Smooth muscle cell of the brain vasculature (primary cell): ENCODE results near the gene FAM228B.
"Not testable (repeated sequence)": the region's sequence is repeated elsewhere in the genome, so short reads cannot be mapped to it uniquely, and the experiment has no call there.

ENCODE experiments used
- DNase-seq: peaks from one replicate; pipeline ENCODE4 v3.0.0-alpha.2; 2012; ENCODE audit warnings: low read depth, low spot score

The FAM228B gene

DNA sequence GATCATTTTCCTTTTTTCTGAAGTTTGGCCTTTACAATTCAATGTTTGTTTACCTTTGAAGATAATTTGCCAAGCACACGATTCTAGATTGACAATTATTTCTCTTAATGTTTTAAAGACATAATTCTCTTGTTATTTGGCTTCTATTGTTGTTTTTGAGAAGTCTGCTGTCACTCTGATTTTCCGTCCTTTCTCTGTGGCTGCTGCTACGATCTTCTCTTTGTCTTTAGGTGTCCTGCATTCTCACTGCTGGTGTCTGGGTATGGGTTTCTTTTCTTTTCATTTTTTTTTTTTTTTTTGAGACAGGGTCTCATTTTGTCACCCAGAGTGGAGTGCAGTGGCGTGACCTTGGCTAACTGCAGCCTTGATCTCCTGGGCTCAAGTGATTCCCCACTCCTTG is 36.4 kb downstream of the FAM228B start:
- no peak for DNase-seq

DNA sequence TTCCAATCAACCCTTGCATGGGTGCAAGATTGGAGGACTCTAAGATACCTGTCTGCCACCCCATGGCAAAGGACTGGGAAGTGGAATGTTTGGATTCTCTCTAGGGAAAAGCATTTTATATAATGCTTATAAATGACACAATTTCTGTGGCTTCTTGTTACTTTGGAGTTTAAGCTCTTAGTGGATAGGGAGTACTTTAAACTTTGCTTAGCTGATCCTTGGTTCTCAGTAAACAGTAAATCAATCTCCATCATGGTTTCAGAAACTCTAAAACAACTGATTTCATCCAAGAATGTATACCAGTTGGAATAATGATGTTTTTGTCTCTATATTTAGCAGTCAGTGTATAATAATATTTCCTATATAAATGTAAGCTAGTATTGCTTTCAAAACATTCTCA is 37.5 kb downstream of the FAM228B start:
- DNase-seq: no peak

GRCh38 chr2:24162494-24162893 is 39.2 kb downstream of the FAM228B start:
- DNase-seq: no peak

DNA sequence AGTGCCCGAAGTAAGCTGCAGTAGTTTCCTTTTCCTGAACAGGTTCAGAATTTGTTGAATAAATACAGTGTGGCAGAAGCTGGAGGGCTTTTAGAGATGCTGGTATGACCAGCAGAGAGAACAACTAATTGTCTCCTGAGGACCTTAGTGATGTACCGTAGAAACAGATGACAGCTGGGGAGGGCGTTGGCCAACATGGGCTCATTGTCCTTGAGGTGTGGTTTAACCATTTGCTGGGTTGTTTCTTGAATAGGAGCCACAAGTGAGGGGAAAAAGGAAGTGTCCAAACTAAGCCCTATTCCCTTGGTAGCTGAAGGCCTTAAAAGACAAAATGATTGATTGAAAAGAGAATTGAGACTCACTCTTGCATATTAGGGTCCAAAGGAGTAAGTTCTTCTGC is 39.9 kb downstream of the FAM228B start:
- DNase-seq: no peak

DNA sequence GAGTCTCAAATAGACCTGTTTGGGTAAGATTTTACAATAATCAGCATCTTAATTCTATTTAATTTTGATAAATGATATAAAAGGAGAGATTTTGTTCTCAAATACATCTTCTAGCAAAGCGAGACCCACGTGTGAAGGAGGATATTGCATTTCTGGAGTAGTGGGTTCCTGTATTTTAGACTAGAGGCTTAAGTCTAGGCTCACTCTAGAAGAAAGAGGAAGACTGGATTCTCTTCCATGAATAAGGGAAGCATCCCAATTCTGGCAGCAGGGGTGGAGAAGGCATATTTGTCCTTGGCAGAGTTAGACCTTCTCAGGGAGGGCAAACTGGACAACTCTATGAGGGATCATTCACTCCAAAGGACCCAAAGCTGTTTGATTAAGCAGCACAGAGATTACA is 40.3 kb downstream of the FAM228B start:
- DNase-seq: no peak

- no peak for DNase-seq
These were observed 41.2 kb downstream of the FAM228B start for GRCh38 chr2:24164416-24164973.

DNA sequence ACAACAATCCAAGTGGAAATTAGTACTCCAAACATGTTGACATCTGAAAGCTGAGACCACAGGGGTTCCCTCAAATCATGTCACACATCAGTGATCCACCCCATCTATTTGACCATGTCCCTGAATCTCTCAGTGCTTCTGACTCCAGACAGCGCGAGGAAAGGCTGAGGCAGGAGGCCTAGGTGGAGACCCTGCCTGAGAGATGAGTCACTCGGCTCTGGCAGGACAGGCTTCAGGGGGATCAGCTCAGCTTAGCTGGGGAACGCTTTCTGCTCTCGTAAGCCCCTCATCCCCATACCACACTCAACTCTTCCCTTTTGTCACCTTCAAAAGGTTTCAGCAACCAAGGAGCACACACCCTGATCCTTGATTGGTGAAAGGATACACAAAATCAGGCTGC is 45.8 kb downstream of the FAM228B start:
- DNase-seq: no peak

- no peak for DNase-seq
These were observed 51.6 kb downstream of the FAM228B start, which contains the start of gene FAM228A for GRCh38 chr2:24174851-24175277. Gene FAM228A, plus strand, starts transcription at chr2:24175053. Its CDS starts 428 bp downstream, at chr2:24175481.

DNA sequence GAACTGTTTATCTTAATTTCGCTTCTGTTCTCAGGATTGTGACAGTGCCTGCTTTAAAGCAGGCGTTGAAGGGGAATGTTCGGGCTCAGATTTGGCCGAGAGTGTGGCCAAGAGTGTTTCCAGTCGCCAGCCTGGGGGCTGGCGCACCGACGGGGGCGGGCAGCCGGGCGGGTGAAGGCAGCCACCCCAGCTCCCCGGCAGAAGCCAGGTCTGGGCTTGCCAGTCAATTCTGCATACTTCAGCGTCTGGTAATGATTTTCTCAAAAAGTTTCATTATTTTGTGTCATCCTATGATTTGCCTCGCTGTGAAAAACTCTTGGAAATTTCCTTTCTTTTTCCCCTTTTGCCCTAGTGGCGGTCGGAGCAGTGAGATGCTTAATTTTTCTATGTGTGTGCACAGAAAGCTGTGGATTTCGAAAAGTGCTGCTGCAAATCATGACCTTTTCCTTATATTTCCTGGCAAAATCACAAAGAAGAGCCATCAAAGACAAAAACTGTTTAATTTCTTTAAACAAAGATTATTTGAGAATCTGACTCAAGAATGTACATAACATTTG is 52.4 kb downstream of the FAM228B start:
- DNase-seq: no peak

DNA sequence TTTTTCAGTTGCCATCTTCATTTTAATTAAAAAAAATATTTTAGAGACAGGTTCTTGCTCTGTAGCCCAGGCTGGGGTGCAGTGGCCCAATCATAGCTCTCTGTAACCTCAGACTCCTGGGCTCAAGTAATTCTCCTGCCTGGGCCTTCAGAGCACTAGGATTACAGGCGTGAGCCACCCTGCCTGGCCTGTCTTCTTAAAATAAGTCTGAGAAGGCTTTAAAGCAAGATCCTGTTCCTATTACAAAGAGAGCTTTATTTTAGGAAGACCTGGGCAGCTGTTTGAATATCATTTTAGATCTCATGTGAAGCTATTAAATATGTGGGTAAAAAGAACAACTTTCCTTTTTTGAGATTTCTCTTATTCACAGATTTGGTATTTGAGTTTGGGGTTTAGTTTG is 53.1 kb downstream of the FAM228B start:
- no peak for DNase-seq

DNA sequence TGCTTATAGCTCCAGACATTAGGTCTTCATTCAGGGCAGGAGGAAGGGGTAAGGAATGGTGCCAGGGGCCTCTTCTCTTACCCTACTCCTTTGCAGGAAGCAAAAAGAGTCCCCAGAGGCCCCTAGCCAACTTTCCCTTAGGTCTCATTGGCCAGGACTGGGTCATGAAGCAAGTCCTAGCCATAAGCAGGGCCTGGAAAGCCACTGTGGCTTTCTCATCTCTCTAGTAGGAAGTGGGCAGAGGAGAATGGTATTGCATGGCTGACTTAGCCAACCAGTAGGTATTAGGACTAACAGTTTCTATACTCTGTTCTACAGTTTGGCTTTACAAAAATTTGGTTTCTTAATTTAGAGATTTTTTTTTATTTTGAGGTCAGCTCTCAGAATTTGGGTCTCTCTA is 56.4 kb downstream of the FAM228B start:
- DNase-seq: no peak

- DNase-seq: no peak
These were observed 58.6 kb downstream of the FAM228B start for GRCh38 chr2:24181849-24182248.

DNA sequence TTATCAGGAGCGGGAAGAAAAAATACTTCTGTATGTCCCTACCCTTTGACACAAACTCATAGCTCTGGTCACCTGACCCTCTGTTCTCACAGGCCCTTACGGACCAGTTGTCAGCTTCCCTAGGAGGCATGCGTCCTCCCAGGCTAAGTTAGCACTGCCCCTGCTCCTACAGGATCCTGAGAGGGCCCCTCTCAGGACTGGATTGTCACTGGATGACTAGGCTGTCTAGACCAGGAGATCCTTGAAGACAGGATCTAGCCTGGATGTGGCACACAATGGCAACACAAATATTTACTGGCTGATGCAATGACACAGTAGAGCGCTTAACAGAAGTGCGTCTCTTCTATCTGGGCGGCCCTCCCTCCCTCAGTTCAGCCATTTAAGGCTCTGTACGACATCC is 59.2 kb downstream of the FAM228B start:
- no peak for DNase-seq

DNA sequence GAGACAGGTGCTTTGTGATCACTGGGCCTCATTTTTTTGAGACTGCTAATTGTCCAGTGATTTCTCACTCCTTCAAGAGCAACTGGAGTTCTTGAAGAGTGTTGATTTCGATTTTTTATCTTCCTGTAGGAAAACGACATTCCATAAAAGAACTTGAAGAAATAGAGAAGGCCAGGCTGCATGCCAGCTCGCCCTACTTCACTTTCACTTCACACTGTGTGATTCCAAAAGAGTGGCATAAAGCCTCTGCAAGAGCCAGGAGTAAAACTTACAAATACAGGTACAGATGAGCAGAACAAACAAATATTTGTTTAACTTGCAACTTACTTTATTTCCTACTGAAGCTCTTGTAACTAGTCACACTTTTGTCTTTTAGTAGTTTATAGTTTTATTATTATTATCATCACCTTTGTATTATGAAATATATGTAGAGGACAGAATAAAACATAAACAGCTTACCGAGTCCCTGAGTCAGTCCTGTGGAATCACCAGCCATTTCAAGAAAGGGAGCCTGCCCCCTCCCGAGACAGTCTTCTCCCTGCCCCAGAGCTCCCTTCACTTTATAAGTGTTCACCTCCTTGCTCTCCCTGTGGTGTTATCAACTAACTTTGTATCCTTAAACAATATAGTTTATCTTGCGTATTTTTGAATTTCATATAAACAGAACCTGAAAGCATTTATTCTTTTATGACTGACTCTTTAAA is 60.2 kb downstream of the FAM228B start:
- no peak for DNase-seq

GRCh38 chr2:24189551-24189950 is 66.3 kb downstream of the FAM228B start:
- DNase-seq: no peak

DNA sequence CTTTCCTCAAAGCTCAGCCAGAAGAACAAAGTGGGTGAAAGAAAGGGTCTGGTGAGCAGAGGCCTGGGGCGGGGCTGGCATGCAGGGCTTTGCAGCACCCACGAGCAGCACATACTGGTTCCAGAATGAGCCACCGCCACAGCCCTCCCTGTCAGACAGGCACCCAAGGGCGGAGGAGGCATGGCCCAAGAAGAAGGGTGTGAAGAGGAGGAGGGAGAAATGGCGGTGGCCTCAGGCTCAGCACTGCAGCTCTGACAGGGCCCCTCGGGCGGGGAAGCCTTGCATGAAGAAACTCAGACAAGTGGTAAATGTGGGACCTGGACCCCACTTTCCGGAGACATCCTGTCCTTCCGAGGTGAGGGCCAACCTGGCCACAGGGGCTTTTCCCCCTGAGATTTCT is 67.2 kb downstream of the FAM228B start:
- no peak for DNase-seq

DNA sequence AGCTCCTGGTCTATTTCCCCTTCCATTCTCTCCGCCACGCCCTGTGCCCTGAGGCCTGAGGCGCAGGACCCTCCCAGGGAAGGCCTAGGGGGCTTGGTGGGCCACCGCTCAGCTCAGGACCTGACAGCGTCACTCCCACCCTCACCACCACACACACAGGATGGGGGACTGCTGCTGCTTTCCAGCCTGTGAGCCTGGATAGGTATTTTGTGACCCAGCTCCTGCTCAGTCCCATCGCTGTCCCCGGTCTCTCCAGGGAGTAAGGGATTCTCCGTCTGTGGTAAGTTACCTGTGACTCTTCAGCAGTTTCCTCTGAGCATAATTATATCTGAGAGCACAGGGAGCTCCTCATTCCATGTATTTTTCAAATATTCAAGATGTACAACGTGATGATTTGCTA is 67.9 kb downstream of the FAM228B start:
- no peak for DNase-seq

DNA sequence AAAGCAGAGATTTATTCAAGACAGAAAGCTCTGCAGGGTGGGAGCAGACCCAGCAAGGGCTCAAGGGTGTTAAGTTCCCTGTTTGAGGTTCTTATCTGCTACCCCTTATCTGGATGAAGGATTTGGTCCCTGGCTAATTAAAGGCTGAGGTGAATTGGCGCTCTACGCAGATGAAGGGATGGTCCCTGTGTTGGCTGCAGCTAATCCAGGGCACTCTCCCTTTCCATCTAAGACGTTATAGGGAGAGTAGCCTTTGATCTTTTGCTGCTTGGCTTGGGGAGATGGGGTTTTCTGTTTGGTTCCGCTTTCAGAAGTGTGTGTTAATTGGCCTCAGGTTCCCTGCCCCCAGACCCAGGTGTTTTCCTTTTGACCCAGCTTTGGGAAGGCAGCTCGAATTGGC is 68.6 kb downstream of the FAM228B start:
- DNase-seq: no peak

DNA sequence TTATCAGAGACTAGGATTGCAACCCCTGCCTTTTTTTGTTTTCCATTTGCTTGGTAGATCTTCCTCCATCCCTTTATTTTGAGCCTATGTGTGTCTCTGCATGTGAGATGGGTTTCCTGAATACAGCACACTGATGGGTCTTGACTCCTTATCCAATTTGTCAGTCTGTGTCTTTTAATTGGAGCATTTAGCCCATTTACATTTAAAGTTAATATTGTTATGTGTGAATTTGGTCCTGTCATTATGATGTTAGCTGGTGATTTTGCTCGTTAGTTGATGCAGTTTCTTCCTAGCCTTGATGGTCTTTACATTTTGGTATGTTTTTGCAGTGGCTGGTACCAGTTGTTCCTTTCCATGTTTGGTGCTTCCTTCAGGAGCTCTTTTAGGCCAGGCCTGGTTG is 73.9 kb downstream of the FAM228B start:
- DNase-seq: not testable (repeated sequence)

DNA sequence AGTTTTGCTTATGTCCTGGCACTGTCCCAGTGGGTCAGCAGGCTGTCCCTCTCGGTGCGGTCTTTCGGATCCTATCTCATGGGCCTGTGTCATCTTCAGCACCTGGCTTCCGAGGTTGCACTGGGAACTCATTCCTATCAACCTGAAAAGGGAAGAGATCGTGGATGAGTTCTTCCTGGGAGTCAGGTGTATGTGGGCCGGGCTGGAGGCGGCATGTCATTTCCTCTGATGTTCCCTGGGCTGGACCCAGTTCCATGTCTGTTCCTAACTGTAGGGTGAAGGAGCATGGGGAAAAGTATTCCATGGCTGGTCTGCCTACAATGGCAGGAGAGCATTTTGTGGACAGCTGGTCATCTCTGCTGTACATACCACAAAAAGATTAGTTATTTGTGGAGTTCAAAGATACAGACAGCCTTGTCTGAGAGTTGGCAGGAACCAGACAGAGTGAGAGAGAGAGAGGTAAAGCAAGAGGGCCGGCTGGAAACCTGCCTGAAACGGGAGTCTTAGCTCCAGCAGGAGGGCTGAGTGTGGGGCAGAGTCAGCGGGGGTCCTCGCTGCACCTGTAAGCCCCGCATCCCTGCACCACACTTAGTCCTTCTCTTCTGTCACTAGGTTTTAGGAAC is 76.8 kb downstream of the FAM228B start:
- no peak for DNase-seq

- no peak for DNase-seq
These were observed 77.5 kb downstream of the FAM228B start for GRCh38 chr2:24200799-24201198.

- no peak for DNase-seq
These were observed 79.9 kb downstream of the FAM228B start for GRCh38 chr2:24203029-24203786.
